Dermis blood vessel endothelial cell (primary cell): ENCODE data around the gene PPM1N. TPM values are rescaled to one million over a fixed set of nuclear protein-coding genes. Genes with fewer than 3 reads are reported as not detected.
A peak's percentile ranks its signal among the peaks of the same experiment; 100 is the strongest.

ENCODE experiments used
- DNase-seq: peaks from one replicate; pipeline ENCODE4 v3.0.0; 2010
- total RNA-seq: library from RNA; depleted of rRNA; stranded (reverse); fragments of >200 nt; gene quantifications from 2 replicates; pipeline ENCODE4 v1.2.3, GENCODE V29; 2014

The PPM1N gene
- total RNA-seq, 1 donor from 2014 or later, result 1.5 TPM

DNA sequence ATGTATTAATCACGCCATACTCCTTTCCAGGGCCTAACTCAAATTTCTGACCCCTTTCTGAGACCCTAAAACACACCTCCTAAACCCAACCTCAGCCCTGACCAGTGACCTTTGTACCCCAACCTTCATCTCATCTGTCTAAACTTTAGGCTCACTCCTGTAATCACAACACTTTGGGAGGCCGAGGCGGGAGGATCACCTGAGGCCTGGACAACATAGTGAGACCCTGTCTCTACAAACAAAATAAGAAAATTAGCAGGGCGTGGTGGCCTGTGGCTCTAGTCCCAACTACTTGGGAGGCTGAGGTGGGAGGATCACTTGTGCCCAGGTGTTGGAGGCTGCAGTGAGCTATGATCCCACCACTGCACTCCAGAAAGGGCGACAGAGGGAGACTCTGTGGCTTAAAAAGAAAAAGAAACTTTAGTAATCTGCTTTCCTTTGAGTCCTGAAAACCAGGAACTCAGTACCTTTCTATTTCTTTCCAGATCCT, 6.1 kb upstream of the PPM1N start:
- no peak for DNase-seq

DNA sequence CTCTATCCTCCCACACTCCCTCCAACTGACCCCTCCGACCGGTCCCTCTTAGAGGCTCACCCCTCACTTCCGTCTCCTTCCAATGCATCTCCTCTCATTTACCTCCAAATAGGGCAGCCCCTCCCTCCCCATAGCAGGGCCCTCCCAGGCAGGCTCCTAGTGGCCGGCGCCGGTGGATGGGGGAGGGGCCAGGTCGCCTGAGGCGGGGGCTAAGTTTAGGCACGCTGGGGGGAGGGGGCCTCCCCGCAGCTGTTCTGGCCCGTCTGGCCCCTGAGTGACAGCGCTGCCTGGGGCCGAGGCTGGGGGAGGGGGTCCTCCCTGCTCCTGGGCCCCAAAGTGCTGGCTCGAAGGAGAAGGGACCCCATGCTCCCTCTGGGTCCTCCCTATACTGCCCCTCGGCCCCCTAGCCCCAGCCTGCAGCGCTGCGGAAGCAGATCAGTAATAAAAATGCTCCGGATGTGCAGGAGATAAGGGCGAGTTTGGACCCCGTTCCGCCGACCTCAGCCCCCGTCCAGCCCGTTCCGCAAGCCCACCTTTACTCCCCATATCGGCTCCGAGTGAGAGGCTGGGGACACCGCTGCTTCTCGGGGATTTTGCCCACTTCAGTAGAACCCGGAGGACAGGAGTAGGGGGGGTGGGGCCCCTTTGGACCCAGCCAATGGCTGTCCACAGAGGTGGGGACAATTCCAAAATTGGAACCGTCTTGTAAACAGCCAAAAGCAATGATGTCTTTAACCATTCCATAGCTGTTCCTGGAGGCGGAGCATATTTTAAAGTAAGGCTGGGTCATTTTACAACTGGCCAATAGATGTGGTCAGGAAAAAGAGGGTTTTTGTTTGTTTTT, 5.4 kb upstream of the PPM1N start:
- DNase-seq, result peak; percentile 61

DNA sequence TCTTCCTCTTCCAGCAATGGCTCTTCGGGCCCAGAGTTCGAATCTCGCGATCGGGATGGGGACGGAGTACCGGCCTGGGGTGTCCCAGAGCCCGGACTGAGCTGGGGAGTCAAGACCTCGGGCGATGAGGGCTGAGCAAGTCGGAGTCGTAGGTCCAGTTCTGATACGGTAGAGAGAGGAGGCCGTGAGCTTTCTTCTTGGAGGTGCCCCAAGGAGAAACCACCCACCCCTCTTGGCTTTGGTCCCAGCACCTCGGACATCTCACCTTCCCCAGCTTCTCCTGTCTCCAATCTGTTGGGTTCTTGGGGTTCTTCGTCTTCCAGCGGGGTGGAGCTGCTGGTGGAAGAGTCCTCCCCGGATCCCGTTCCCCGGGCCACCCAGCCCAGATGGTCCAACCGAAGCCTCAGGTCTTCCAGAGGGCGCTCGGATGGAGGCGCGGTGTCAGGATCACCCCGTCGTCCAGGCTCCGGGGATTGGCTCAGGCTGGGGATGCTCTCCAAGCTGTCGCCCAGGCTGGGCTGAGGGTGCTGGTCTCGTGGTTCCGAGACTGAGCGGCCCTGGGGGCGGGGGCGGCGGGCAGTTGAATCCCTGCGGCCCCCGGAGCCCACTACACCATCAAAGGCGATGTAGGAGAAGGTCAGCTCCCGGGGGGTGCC, 3.9 kb upstream of the PPM1N start:
- DNase-seq, result no peak

DNA sequence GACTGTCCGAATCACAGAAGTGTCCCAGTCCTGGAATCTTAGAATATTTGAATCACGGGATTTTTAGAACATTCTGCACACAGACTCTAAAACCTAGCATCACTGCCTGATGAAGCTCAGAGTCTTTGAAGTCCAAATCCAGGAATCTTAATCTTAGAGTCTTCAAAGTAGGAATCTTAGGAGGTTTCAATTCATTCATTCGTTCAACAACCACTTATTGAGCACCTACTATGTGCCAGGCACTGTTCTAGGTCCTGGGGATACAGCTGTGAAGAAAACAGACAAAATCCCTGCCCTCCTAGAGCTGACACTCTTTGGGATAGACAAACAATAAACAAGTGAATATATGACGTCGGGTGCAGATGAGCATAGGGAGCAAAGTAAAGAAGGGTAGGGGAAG, 3.1 kb upstream of the PPM1N start:
- DNase-seq, result no peak

DNA sequence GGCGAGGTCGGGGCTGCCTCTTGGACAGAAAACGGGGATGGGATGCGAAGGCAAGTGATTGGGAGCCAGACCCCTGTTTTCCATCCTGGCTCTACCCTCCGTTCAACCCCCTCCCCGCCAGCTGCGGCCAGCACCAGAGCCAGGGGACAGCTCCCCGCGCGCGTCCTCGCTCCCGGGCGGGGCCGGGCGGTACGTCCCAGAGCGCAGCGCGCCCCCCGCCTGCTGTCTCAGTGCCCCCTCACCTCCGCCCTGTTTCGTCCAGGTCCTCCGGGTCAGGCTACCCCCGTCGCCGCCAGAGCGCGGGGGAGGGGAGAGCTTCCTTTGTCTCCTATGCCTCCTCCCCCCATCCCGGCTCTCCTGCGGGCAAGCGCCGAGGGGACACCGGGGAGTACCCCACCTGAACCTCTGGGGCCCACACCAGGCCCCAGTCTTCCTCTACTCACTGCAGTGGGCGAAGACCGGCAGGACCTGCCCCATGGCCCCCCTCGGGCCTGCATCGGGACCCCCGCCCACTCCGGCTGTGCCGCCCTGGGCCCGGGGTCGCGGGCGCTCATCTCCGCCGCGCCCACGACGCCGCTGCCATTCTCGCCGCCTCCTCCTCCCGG, 1.8 kb upstream of the PPM1N start:
- DNase-seq, result peak; percentile 47

DNA sequence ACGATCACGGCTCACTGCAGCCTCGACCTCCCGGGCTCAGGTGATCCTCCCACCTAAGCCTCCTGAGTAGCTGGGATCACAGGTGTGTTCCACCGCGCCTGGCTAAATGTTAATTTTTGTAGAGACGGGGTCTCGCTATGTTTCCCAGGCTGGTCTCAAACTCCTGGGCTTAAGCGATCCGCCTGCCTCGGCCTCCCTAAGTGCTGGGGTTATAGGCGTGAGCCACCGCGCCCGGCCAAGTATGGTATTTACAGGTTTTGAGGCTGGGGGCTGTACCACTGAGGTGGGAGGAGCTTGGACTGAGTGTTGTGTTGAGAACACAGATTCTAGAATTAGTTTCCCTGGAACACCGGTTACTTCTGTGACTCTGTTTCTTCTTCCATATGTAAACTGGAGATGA, 452 bp upstream of the PPM1N start:
- no peak for DNase-seq

DNA sequence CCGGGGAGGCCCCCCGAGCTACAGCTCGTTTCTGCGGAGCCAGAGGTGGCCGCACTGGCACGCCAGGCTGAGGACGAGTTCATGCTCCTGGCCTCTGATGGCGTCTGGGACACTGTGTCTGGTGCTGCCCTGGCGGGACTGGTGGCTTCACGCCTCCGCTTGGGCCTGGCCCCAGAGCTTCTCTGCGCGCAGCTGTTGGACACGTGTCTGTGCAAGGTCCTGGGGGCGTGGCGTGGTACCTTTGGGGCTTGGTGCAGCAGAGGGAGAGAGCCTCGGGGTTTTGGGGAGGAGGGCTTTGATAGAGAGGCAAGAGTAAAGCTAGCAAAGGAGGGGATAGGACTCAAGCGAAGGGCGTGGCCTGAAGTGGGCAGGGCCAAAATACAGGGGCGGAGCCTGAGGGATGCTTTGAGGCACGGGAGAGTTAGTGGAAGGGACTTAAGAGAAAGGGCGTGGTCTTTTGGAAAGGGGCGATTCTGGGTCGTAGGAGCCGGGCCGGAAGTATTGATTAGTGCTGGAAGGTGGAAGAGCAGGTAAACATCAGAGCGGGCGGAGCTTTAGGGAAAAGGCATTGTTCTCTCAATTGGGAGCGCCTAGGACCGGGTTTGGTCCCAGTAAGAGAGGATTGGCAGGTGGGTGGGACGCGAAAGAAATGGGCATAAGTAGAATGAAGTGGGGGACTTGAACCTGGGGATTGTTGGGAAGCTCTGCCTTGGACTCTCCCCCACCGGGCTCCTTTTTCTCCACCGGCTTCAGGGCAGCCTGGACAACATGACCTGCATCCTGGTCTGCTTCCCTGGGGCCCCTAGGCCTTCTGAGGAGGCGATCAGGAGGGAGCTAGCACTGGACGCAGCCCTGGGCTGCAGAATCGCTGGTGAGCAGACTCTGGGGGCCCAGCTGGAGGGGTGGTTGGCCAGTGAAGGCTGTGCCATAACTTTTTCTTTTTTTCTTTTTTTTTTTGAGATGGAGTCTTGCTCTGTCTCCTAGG, 1.2 kb downstream of the PPM1N start:
- peak; percentile 36 for DNase-seq

DNA sequence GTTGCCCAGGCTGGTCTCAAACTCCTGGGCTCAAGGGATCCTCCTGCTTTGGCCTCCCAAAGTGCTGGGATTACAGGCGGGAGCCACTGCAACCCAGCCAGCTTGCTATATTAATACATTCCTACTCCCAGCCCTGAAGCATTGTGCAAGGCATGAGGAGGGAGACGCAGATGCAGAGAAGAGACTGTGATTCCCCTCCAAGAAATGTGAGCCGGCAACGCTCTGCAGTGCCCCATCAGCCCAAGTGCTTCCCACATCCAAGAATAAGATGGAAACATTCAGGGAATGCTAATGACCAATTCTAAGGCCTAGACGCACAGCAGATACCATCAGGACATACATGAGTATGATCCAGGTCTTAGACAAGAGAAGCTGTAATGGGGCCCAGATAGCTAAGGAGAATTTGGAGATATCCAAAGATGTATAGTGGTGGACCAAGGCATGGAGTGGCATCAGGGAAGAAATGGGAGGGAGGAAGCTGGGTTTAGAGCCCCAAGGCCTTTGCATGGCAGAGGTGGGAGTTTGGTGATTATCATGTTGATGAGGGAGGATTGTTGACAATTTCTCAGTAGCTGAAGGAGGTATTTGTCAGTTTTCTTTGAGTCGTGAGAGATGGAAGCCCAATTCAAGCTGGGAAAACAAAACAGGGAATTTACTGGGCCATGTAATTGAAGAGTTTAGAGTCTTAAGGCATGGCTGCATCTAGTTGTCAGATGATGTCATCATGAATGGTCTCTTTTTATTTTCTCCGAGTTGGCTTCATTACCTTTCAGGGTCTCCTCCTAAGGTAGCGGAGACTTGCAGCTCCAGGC, 2.9 kb downstream of the PPM1N start:
- DNase-seq, result no peak

DNA sequence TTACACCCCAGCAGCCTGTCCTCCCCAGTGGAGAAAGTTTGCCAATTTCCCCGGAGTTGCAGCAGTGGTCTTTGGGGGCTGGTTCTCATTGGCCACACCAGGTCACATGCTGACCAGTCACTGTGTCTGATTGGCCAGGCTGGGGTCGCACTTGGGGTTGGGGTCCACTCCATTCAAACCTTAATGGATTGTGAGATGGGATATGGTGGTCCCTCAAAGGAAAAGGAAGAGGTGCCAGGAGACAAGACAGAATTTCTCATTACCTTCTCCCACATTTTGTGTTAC, 3.4 kb downstream of the PPM1N start:
- DNase-seq, result no peak

DNA sequence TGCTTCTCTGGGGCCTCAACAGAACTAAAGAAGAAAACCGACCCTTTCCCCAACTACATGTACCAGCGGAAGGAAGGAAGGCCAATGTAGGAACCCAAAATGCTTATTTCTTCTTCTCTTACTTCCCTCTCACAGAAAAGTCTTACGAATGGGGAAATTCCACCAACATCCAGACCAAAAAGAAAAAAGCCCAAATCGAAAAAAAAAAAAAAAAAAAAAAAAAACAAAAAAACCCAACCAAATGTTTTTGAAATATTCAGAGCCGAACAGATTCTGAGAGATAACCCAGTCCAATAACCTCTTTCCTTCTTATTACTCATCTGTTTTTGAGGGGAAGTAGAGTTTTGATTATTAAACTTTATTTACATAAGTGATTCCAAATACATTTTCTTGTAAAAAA, 3.9 kb downstream of the PPM1N start:
- DNase-seq, result no peak

DNA sequence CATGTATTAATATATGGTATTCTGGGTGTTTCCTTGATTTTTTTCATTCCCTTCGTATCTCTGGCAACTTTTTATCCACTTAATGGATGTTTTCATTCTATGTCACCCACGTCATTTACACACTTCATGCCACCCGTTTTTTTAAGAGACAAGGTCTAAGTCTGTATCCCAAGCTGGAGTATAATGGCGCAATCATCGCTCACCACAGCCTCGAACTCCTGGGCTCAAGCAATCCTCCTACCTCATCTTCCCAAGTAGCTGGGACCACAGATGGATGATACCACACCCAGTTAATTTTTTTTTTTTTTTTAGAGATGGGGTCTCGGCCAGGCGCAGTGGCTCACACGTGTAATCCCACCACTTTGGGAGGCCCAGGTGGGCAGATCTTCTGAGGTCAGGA, 5.7 kb downstream of the PPM1N start:
- DNase-seq, result no peak

DNA sequence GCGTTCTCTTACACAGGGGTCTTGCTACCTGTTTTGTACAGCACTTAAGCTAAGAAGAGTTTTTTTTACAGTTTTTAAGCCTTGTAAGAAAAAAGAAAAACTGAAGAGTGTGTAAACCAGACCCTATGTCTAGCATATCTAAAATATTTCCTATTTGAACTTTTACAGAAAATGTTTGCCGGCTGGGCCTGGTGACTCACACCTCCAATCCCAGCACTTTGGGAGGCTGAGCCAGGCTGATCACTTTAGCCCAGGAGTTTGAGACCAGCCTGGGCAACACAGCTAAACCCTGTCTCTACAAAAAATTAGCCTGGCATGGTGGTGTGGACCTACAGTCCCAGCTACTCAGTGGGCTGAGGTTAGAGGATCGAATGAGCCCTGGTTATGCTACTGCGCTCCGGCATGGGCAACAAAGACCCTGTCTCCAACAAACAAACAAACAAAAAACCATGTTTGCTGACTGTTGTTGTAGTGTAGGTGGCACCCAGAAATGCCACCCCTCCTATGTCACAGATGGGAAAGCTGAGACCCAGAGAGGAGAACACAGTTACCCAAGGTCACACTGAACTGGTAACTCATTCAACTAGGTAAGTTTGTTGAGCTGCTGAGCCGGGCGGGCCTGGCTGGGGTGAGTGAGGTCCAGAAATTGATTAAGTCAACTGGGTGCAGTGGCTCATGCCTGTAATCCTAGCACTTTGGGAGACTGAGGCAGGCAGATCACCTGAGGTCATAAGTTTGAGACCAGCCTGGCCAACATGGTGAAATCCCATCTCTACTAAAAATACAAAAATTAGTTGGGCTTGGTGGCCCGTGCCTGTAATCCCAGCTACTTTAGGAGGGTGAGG, 7.1 kb downstream of the PPM1N start:
- no peak for DNase-seq

DNA sequence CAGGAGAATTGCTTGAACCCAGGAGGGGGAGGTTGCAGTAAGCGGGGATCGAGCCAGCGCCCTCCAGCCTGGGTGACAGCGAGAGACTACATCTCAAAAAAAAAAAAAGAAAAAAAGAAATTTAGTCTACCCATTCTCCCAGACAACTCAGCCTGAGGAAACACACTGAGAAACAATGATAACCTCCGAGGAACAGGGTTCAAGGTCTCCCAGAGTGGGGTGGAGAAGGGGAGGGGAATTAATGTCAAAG, 7.7 kb downstream of the PPM1N start:
- DNase-seq, result no peak

DNA sequence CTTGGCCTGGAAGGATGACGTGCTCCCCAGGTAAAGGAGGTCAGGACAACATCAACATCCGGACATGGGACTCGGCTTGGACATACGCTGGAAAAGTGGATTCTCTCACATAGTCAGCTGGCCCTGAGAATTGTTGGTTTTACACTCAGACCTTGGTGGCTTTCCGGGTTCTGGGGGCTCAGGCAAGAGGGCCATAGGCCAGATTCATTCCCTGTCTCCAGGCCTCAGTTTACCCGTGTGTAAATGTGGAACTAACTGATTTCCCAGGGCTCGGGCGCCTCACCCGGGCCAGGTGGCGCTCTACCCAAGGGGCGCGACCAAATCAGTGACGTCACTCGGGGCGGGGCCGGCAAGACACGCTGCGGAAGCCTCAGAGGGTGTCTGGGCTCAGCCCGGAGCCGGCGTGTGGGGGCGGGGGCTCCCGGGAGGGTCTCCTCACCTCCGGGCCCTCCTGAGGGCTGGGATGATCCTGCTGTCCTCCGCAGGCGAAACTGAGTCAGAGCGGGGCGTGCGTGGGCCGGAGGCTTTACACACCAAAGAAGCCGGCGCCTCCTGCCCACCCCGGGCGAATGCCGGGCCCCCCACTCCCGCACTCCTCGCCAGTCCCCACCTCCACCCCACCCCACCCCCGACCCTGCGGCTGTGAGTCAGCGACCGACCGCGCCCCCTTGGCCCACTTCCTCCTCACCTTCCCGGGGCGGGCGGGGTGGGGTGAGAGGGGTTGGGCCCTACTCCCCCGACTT, 8.2 kb downstream of the PPM1N start:
- DNase-seq, result peak; percentile 95

DNA sequence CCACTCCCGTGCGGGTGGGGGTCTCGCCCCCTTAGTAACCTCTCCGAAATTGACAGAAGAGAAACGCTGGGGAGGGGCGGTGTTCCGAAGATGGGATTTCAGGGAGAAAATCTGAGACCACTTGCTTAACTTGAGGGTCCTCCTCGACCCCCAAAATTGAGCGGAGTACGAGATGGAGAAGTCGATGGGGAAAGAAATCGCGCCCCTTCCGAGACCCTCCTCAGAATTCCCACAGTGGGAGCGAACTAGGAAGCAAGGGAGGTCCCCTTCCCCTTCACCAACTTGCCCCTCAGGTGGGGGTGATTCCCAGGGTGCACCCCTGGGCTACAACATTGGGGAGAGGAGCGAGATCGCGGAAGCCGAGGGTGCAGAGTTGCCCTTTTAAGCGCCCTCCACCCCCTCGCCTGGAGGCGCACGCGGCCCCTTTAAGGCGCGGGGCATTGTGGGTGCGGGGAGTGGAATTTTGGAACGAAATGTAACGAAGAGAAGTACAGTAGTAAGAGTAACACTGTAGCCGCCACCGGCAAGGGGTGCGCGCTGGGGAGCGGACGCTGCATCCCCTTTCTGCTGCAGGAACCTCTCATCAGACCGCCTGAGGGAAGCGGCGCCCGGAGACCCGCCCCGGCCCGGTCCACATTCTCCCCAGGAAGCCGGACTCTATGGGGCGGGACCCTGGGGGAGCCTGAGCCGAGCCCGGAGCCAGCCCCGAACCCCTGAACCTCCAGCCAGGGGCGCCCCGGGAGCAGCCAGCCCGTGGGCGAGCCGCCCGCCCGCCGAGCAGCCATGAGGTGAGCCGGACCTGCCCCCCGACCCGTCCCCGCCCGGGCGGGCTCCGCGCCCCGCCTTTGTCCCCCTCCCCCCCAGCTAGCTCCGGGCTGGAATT, 9.0 kb downstream of the PPM1N start, which contains the start of gene VASP:
Gene VASP (plus strand): TSS at position 491 of the 883 bp plus-strand sequence. CDS start 293 bp downstream, at position 784.
- peak; percentile 87 for DNase-seq

DNA sequence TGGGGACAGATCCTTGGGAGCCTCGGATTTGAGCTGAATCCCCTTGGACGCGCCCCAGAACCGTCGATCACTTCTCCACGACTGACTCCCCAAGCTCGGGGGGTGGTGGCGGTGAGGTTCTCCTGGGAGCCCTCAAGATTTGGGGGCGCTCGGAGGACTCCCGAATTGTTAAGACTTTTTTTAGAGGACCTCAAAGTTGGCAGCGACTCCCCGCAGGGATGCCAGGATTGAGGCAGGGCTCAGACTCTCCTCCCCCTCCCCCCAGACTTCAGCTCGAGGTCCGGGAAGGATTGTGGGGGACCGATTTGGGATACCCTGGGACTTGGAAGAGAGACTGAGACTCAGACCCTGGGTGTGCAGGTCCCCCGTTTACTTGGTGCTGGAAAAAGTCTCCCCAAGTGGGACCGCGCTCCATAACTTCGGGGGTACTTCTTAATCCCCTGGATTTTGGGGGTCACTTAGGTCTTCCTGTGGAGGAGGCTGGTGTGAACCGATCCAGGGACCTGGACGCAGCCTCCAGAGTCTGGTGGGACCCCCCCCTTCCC, 9.7 kb downstream of the PPM1N start:
- peak; percentile 41 for DNase-seq

DNA sequence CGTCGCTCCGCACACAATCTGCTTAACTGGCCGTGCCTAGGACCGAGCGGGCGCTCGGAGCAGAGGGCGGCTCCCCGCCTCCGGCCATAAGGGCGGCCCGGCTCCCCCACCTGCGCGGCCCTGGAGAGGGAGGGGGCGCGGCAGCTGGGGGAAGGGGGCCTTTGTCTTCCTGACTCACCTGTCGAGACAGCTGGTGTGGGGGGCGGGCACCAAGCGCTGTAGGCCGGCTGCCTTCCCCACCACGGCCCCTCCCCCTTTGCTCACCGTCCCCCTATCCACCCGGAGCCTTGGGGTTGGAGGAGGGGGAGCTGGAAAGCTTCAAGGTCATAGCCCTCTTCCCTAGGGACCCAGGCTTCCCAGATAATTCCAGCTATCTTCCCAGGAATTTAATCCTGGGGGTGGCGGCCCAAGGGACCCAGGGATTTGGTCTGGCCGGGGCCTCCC, 10.2 kb downstream of the PPM1N start:
- peak; percentile 62 for DNase-seq

DNA sequence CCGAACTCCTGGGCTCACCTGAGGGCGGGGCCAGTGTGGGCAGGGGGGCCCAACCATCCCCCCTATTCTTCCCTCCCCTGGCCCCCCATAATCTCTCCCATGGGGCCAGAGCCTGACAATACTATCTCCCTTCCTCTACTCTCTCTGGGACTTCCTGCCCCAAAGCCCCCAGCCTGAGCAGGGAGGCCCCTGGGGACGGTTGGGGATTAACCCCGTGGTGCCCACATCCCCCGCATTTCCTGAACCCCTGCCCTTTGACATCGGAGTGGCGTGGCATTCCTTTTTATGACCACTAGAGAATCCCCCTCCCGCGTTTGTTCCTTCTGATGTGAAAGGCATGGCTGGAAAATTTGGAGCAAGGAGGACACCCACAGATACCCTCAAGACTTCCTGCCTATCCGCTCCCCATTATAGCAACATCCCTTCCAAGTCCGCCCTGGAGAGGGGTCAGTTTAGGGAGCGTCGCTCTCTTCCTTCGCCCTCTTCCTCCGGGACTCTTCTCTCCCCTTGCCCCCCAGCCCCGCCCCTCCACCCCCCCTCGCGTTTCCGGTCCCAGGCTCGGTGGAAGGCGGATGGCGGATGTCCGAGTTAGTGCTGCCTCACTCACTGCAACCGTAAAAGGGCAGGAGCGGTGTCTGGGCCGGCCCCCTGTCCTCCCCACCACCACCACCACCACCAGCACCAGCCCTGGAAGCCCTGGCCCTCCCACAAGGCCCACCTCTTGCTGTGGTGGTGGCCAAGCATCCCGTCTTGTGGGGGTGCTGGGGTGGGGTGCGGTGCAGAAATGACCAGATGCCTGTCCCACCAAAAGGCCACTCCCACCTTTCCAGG, 10.8 kb downstream of the PPM1N start:
- DNase-seq, result peak; percentile 89
